Measurements from ENCODE around the gene CADPS2.
A peak's percentile ranks its signal among the peaks of the same experiment; 100 is the strongest.

The CADPS2 gene

DNA sequence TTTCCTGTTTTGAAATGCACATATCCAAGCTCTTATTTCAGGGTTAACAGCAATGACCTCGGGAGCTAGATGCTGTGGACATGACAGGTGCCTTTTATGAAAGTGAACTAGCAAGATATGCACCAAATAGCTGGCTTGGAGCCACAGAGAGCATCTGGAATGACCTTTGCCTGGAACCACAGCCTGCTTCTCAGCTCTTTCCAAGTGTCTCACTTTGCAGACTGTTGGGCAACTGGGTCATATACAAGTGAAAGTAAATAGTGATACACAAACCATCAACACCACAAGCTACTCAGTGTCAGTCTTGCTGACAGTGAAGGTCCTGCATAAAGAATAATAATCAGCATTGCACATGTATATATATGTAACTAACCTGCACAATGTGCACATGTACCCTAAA lies 370.9 kb downstream of the CADPS2 start:
- DNase-seq: no peak

- no peak for DNase-seq
Observed at GRCh38 chr7:122511268-122511667, 375.0 kb downstream of the CADPS2 start.

- no peak for DNase-seq
Observed at GRCh38 chr7:122507591-122507990, 378.7 kb downstream of the CADPS2 start.

GRCh38 chr7:122492007-122492406 lies 394.3 kb downstream of the CADPS2 start:
- DNase-seq: no peak

DNA sequence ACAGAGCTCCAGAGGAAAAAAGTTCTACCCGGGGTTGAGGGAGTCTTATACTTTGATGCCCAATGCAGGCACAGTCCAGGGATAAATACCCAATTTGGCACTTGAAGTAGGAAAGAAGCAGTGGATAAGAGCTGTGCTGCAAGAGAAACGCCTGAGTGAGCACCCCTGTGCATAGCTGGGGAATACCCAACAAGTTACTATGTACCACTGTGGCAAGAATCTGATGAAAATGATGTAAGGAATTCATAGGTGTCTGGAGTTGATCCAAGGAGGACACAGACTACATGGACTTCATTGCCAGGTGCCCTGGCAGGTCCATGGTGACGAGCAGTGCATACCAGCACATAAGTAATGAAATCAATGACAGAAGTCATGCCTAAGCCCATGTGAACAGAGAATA lies 398.0 kb downstream of the CADPS2 start:
- no peak for DNase-seq

DNA sequence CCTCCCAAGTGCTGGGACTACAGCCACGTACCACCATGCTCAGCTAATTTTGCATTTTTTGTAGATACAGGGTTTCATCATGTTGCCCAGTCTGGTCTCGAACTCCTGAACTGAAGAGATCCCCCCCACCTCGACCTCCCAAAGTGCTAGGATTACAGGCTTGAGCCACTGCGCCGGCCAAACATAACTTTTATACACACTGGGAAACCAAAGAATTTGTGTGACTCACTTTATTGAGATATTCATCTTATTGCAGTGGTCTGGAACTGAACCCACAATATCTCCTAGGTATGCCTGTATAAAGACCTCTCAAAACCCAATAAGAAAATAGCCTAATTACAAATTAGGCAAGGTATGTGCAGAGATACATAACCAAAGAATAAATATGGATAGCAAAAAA lies 399.1 kb downstream of the CADPS2 start:
- no peak for DNase-seq

DNA sequence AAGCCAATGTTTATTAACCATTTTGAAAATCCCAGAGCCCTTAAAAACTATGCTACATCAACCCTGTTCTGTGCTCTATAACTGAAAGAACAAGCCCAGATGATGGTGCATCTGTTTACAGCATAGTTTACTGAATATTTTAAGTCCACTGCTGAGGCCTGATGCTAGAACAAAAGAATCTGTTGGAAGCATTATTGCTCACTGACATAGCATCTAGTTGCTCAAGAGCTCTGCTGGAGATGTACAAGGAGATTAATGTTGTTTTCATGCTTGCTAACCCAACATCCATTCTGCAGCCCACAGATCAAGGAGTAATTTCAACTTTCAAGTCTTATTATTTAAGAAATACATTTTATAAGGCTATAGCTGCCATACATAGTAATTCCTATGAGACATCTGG lies 400.4 kb downstream of the CADPS2 start:
- DNase-seq: peak; percentile 2

DNA sequence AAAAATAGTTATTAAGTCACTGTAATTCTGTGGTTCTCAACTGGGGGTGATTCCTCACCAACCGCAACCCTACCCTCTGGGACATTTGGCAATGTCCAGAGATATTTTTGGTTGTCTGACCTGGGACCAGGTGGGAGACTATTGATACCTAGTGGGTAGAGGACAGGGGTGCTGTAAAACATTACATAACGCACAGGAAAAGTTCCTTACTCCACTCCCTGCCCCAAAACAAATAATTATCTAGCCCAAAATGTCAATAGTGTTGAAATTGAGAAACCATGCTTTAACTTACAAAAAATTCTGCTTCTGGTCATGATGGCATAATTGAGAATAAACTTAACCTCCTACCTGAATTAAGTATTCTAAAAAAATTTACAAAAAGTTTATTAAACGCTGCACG lies 404.0 kb downstream of the CADPS2 start:
- DNase-seq: no peak

- DNase-seq: no peak
Observed at GRCh38 chr7:122470859-122471258, 415.4 kb downstream of the CADPS2 start.

GRCh38 chr7:122468945-122469344 lies 417.3 kb downstream of the CADPS2 start:
- no peak for DNase-seq

GRCh38 chr7:122467661-122468449 lies 418.4 kb downstream of the CADPS2 start:
- DNase-seq: no peak

- DNase-seq: no peak
Observed at GRCh38 chr7:122465296-122465695, 421.0 kb downstream of the CADPS2 start.

GRCh38 chr7:122463631-122464030 lies 422.6 kb downstream of the CADPS2 start:
- no peak for DNase-seq

DNA sequence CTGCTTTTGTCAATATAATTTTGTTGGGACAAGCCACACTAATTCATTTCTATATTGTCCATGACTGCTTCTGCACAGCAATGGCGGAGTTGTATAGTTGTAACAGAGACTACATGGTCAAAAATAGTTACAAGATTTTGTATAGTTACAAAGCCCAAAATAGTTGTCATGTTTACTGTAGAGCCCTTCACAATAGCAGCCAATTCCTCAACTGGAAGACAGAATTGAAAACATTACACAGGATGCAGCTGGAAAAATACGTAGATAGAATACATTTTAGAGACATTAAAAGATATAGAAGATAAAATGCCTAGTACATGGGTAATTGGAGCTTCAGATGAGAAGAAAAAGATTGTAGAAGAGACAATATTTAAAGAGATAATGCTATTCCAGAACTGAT lies 425.3 kb downstream of the CADPS2 start:
- no peak for DNase-seq

- no peak for DNase-seq
Observed at GRCh38 chr7:122457969-122458368, 428.3 kb downstream of the CADPS2 start.

DNA sequence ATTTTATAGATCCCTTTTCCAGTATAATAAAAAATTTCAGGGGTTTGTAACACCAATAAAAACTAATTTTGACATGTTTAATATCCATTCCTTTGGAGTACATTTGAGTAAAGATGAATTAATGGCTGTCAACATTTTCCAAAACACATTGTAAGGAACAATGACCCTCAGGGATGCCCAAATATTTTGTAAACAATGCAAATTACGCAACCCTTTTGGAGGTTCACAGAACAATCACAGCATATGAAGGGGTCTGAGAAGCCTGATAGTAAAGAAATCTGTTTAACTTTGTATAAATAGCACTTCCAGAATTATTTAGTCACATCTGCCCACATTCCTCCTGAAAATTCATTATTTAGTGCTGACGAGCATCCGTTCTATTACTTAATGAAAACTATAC lies 428.9 kb downstream of the CADPS2 start:
- no peak for DNase-seq

DNA sequence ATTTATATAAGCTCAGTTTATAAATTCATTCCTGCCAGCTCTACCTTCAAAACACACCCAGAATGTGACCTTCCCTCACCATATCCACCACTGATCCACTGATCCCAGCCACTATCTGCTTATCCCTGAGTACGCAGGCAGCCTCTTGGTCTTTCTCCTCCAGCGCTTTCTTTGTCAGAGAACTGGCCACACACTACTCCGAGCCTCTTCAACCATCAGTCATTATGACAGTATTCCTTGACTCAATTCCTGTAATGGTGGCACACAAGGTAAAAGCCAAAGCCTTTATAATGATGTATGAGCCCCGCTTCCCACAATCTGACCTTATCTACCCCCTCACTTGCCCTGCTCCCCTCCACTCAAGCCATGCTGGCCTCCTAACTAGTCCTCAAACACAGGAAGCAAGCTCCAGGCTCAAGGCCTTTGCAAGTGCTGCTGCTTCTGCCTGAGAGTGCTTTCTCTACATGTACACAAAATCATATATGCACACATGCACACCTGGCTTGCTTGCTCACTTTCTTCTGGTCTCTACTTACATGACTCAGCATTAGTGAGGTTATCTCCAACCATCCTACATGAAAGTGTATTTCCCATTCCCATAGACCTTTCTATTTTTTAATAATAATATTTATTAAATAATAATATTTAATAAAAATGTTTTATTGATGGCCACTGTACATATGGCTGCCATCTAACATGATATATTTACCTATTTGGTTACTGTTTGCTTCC lies 431.3 kb downstream of the CADPS2 start:
- DNase-seq: no peak

- DNase-seq: no peak
Observed at GRCh38 chr7:122453432-122453831, 432.8 kb downstream of the CADPS2 start.

DNA sequence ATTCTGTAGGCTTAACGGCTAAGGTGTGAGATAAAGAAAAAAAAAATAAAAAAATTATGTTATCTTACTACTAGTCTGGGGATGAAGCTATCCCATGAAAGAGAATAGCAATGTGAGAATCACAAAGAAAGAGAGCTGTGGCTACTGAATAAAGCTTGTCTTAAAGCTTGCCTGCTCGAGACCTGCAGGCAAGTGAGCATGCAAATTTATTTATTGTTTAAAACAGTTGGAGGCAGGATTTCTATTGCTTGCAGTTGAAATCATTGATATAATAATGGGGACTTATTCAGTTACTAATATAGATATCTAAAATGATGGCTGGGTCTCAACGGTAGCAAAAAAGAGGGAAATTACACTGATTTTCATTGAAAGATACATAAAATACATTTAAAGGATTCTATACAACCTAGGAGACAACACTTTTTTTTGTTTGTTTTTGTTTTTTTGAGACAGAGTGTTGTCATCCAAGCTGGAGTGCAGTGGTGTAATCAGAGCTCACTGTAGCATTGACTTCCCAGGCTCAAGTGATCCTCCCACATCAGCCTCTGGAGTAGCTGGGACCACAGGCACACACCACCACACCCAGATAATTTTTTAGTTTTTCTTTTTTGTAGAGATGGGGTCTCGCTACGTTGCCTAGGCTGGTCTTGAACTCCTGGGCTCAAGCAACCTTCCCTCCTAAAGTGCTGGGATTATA lies 437.2 kb downstream of the CADPS2 start:
- DNase-seq: no peak

DNA sequence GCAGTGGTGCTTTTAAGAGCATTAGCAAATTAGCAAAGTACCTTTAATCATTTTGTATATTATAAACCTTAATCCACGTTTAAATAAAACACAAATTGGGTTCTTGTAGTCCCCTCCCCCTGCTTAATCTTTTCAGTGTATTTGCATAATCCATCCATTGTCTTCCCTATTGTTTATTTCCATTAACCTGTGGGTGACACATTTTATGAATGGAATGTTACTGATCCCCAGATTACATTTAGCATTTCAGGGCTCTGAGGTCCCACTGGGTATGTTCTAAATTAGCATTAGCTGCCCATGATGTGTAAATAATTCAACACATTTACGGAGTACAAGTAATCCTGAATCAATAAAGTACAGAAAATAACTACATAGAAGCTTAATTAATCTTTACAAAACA lies 443.3 kb downstream of the CADPS2 start:
- no peak for DNase-seq

- DNase-seq: no peak
Observed at GRCh38 chr7:122438492-122438891, 447.8 kb downstream of the CADPS2 start.

DNA sequence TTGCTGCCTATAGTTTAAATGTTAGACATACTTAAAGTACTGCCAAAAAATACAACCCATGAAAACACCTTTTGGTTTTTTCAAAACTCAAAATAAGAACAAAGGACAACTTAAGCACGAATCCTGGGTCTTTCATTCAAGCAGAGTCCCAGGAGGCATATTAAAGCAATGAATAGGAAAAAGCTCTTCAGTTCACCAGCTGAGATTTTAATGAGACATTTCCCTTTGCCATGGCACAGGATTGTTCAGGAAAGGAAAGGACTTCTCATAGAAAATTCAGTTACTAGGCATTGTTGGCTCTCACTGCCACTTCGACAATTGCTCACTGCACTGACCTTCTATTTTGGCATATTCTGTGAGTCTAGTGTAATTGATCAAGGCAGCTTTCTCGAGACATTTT lies 448.3 kb downstream of the CADPS2 start:
- DNase-seq: no peak

DNA sequence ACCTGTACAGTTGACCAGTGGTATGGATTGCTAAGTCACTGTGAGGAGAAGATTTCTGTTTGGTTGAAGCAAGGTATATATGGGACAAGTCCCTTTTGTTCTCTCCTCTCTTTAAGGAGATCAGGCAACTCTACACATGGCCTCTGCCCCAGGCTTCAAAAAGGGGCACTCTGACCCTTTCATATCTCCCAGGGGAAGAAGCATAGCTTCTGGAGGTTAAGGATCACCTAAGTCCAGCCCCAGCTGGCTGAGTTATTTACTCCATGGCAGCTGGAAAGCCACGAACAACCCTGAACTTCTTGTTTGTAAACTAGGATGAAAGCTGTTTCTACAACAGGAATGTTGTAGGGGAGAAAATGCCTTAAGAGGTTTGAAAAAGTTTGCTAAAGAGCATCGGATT lies 452.5 kb downstream of the CADPS2 start:
- DNase-seq: no peak

DNA sequence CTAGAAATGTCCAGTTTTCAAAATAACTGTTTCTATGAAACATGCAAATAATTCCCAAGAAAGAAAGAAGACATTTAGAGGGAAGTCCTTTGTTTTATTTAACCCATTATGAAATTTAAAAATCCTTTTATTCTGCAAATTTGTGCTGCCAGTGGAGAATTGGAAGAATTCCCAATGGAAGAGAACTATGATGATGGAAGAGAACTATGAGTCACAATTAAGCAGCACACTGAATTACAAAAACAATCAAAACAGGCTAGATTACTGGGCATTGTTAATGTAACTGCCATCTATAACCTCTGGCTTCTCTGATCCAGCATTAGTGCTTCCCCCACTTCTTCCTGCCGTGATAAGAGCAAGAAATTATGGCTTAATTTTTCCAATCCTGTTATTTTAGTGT lies 455.6 kb downstream of the CADPS2 start:
- no peak for DNase-seq

All from fibroblast of skin of right quadriceps (primary cell).